ENCODE data around the gene RELN.

The RELN gene

DNA sequence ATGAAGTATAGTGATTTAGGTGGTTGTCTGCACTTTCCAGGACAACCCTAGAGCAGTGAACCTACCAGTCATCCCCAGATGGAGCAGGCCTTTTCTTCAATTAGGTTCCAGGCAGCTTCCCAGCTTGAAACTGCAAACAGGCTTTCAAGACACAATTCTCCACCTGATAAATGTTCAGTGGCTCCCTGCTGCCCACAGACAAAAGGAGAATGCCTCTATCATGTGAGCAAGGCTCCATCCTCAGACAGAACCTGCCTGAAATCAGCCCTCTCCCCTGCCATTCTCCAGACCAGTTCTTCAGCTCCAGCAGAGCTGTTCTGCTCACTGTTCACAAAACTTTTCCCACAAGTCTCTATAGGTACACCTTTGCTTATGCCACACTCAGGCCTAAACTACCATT, 22.1 kb downstream of the RELN start:
- H3K9ac ChIP-seq (ENCODE audit: low read length): no peak overlapping the region
- H3K36me3 ChIP-seq (ENCODE audit: insufficient read depth, low read length): no peaks in the 10 kb centered on the region
- H3K9me3 ChIP-seq (ENCODE audit: low read length): no peaks in the 10 kb centered on the region
- 0 out of 2 replicates have a peak, but pooled peaks cover 2% of the 10 kb centered on the region for H4K20me1 ChIP-seq (ENCODE audit: insufficient read depth, low read length)
- H3K4me2 ChIP-seq (ENCODE audit: low read length): no peak overlapping the region
- no peaks in the 10 kb centered on the region for H3K79me2 ChIP-seq (ENCODE audit: insufficient read depth, low read length)
- H3K27ac ChIP-seq (ENCODE audit: low read depth, low read length, poor library complexity, severe bottlenecking): no peak overlapping the region
- TF ChIP-seq CTCF (IDR thresholded peaks at IDR 0.05; ENCODE audit: low read length) (no peak), EZH2 (IDR thresholded peaks at IDR 0.05; ENCODE audit: borderline replicate concordance, low read length) (no peak)
- no peaks in the 10 kb centered on the region for H3K27me3 ChIP-seq (ENCODE audit: insufficient read depth, low read length)
- H3K9me2 ChIP-seq (ENCODE audit: low read depth, low read length): no peaks in the 10 kb centered on the region
- H3F3A ChIP-seq (ENCODE audit: insufficient read depth, low read length): no peaks in the 10 kb centered on the region
- no peak overlapping the region for H3K4me3 ChIP-seq (ENCODE audit: low read depth, low read length, poor library complexity, severe bottlenecking)
- H2AFZ ChIP-seq (ENCODE audit: low read length): no peak overlapping the region
- H3K4me1 ChIP-seq (ENCODE audit: insufficient read depth, low read length, severe bottlenecking): no peaks in the 10 kb centered on the region

GRCh38 chr7:103966593-103967277, 22.7 kb downstream of the RELN start:
- no peak overlapping the region for H3K9ac ChIP-seq (ENCODE audit: low read length)
- H3K4me2 ChIP-seq (ENCODE audit: low read length): no peak overlapping the region
- H3K27me3 ChIP-seq (ENCODE audit: insufficient read depth, low read length): no peaks in the 10 kb centered on the region
- H3K36me3 ChIP-seq (ENCODE audit: insufficient read depth, low read length): no peaks in the 10 kb centered on the region
- H2AFZ ChIP-seq (ENCODE audit: low read length): no peak overlapping the region
- H3K4me3 ChIP-seq (ENCODE audit: low read depth, low read length, poor library complexity, severe bottlenecking): no peak overlapping the region
- H3F3A ChIP-seq (ENCODE audit: insufficient read depth, low read length): no peaks in the 10 kb centered on the region
- H3K9me3 ChIP-seq (ENCODE audit: low read length): no peaks in the 10 kb centered on the region
- no peaks in the 10 kb centered on the region for H3K4me1 ChIP-seq (ENCODE audit: insufficient read depth, low read length, severe bottlenecking)
- H3K27ac ChIP-seq (ENCODE audit: low read depth, low read length, poor library complexity, severe bottlenecking): no peak overlapping the region
- H3K9me2 ChIP-seq (ENCODE audit: low read depth, low read length): no peaks in the 10 kb centered on the region
- H4K20me1 ChIP-seq (ENCODE audit: insufficient read depth, low read length): 0 out of 2 replicates have a peak, but pooled peaks cover 2% of the 10 kb centered on the region
- no peaks in the 10 kb centered on the region for H3K79me2 ChIP-seq (ENCODE audit: insufficient read depth, low read length)
- TF ChIP-seq CTCF (IDR thresholded peaks at IDR 0.05; ENCODE audit: low read length) (no peak), EZH2 (IDR thresholded peaks at IDR 0.05; ENCODE audit: borderline replicate concordance, low read length) (no peak)

DNA sequence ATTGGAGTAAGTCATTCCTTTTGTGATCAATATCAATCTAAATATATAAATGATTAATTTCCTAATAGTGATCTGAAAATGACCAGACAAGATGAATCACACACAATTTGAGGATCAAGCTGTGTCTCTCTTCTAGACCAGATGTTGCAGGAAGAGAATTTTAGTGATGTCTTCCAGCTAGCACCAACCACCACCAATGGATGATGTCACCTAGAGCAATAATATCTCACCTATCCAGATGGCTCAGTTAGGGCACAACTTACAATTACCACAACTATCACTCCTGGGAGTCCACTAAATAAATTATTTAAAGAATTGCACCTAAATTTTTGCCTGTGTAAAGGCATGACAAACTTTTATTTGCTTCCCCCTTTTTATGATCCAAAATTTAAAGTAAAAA, 25.2 kb downstream of the RELN start:
- Histone ChIP-seq H3K9ac (ENCODE audit: low read length) (no peak overlapping the region), H3K9me2 (ENCODE audit: low read depth, low read length) (no peaks in the 10 kb centered on the region), H3F3A (ENCODE audit: insufficient read depth, low read length) (no peaks in the 10 kb centered on the region), H3K36me3 (ENCODE audit: insufficient read depth, low read length) (no peaks in the 10 kb centered on the region), H3K4me2 (ENCODE audit: low read length) (no peak overlapping the region), H2AFZ (ENCODE audit: low read length) (no peak overlapping the region), H3K4me1 (ENCODE audit: insufficient read depth, low read length, severe bottlenecking) (no peaks in the 10 kb centered on the region), H3K79me2 (ENCODE audit: insufficient read depth, low read length) (no peaks in the 10 kb centered on the region), H3K4me3 (ENCODE audit: low read depth, low read length, poor library complexity, severe bottlenecking) (no peak overlapping the region), H3K27me3 (ENCODE audit: insufficient read depth, low read length) (no peaks in the 10 kb centered on the region), H4K20me1 (ENCODE audit: insufficient read depth, low read length) (0 out of 2 replicates have a peak, but pooled peaks cover 2% of the 10 kb centered on the region), H3K27ac (ENCODE audit: low read depth, low read length, poor library complexity, severe bottlenecking) (no peak overlapping the region), H3K9me3 (ENCODE audit: low read length) (no peaks in the 10 kb centered on the region)
- TF ChIP-seq EZH2 (IDR thresholded peaks at IDR 0.05; ENCODE audit: borderline replicate concordance, low read length) (no peak), CTCF (IDR thresholded peaks at IDR 0.05; ENCODE audit: low read length) (no peak)

Measured in OCI-LY1 (cell line).